HepG2 (cell line): ENCODE data around the gene KIF1B. TPM values are rescaled to one million over a fixed set of nuclear protein-coding genes. Genes with fewer than 3 reads are reported as not detected.
A peak's percentile ranks its signal among the peaks of the same experiment; 100 is the strongest.

Source experiments
- DBP ChIP-seq: sonication (generic); formaldehyde crosslinking; IDR thresholded peaks from 2 replicates; pipeline ENCODE4 v1.4.0; 2020; ENCODE audit warnings: missing genetic modification reagents; ENCODE audit errors: not compliant biosample characterization
- EEA1 ChIP-seq: sonication (generic); formaldehyde crosslinking; IDR thresholded peaks from 2 replicates; pipeline ENCODE4 v1.5.1; 2020; ENCODE audit warnings: mild to moderate bottlenecking, missing genetic modification reagents, borderline replicate concordance
- ELK4 ChIP-seq: sonication (generic); formaldehyde crosslinking; IDR thresholded peaks from 2 replicates; pipeline ENCODE4 v1.9.0; 2021; ENCODE audit warnings: missing genetic modification reagents, borderline replicate concordance
- FLYWCH1 ChIP-seq: sonication (generic); formaldehyde crosslinking; IDR thresholded peaks from 2 replicates; pipeline ENCODE4 v1.8.1; 2023; ENCODE audit warnings: mild to moderate bottlenecking, missing genetic modification reagents
- KLF11 ChIP-seq: IDR thresholded peaks from 2 replicates; pipeline ENCODE4 v1.6.1; 2016; ENCODE audit warnings: missing compliant biosample characterization
- NFATC3 ChIP-seq: sonication (generic); formaldehyde crosslinking; IDR thresholded peaks from 2 replicates; pipeline ENCODE4 v1.5.1; 2020; ENCODE audit warnings: mild to moderate bottlenecking, missing genetic modification reagents
- NFRKB ChIP-seq: fragments of 450-650 bp; IDR thresholded peaks from 2 replicates; pipeline ENCODE4 v1.6.1; 2017
- PRDM10 ChIP-seq: sonication (generic); formaldehyde crosslinking; IDR thresholded peaks from 2 replicates; pipeline ENCODE4 v1.4.0; 2020; ENCODE audit warnings: low read depth, missing genetic modification reagents
- SALL2 ChIP-seq: sonication (generic); formaldehyde crosslinking; IDR thresholded peaks from 2 replicates; pipeline ENCODE4 v1.8.1; 2023; ENCODE audit warnings: mild to moderate bottlenecking, missing genetic modification reagents, inconsistent platforms
- SKIL ChIP-seq: sonication (generic); formaldehyde crosslinking; IDR thresholded peaks from 2 replicates; pipeline ENCODE4 v1.8.0; 2022; ENCODE audit warnings: missing genetic modification reagents, mild to moderate bottlenecking, moderate library complexity, borderline replicate concordance
- SRSF1 ChIP-seq: fragments of 200-400 bp; formaldehyde crosslinking; optimal IDR thresholded peaks from 2 replicates; pipeline ENCODE3; 2017; ENCODE audit warnings: mild to moderate bottlenecking, low read depth, low read length, moderate library complexity
- ZFP36L2 ChIP-seq: sonication (generic); formaldehyde crosslinking; IDR thresholded peaks from 2 replicates; pipeline ENCODE4 v1.4.0; 2020; ENCODE audit warnings: missing genetic modification reagents
- ZNF225 ChIP-seq: sonication (generic); formaldehyde crosslinking; IDR thresholded peaks from 2 replicates; pipeline ENCODE4 v1.4.0; 2020; ENCODE audit warnings: mild to moderate bottlenecking, missing genetic modification reagents
- ZNF337 ChIP-seq: sonication (generic); formaldehyde crosslinking; IDR thresholded peaks from 2 replicates; pipeline ENCODE4 v1.5.1; 2020; ENCODE audit warnings: missing genetic modification reagents, low read depth, mild to moderate bottlenecking, borderline replicate concordance
- ZNF503 ChIP-seq: sonication (generic); formaldehyde crosslinking; IDR thresholded peaks from 2 replicates; pipeline ENCODE4 v1.4.0; 2020; ENCODE audit warnings: missing genetic modification reagents
- ZNF547 ChIP-seq: sonication (generic); formaldehyde crosslinking; IDR thresholded peaks from 2 replicates; pipeline ENCODE4 v1.5.1; 2020; ENCODE audit warnings: mild to moderate bottlenecking, missing genetic modification reagents
- ZNF619 ChIP-seq: sonication (generic); formaldehyde crosslinking; IDR thresholded peaks from 2 replicates; pipeline ENCODE4 v1.4.0; 2020; ENCODE audit warnings: mild to moderate bottlenecking, missing genetic modification reagents
- ZSCAN12 ChIP-seq: sonication (generic); formaldehyde crosslinking; IDR thresholded peaks from 2 replicates; pipeline ENCODE4 v1.9.0; 2021; ENCODE audit warnings: mild to moderate bottlenecking, missing genetic modification reagents
- ZSCAN31 ChIP-seq: sonication (generic); formaldehyde crosslinking; IDR thresholded peaks from 2 replicates; pipeline ENCODE4 v1.5.0; 2020; ENCODE audit warnings: low read depth, mild to moderate bottlenecking, missing genetic modification reagents
- polyA plus RNA-seq, 8 experiments: library from polyadenylated mRNA; depleted of rRNA in 3 of 8; stranded (reverse) in 7 of 8; unstranded in 1 of 8; fragments of >200 nt; fragmentation: Illumina TruSeq in 4 of 8; extraction: Trizol in 4 of 8; gene quantifications; 2 replicates each; pipeline versions ENCODE4 v1.2.1 to v1.2.3, GENCODE V29; 2011 to 2016; ENCODE audit warnings: low read depth in 4 of 8, missing spikeins in 1 of 8, mixed read lengths in 1 of 8; ENCODE audit not compliant: insufficient read depth in 1 of 8
- total RNA-seq, 5 experiments: library from RNA; depleted of rRNA; stranded (reverse); fragments of >200 nt; fragmentation: Illumina TruSeq; extraction: Trizol; gene quantifications; 2 replicates each; pipeline ENCODE4 v1.2.3, GENCODE V29; 2016; ENCODE audit warnings: low read depth in 1 of 5

Gene KIF1B
- total and polyA plus RNA-seq, 2 of the 13 experiments (the other 11 are each of a cell fraction or from before 2014, with no cell fraction given) = 26.7 to 32.5 TPM

- TF ChIP-seq PRDM10 (CRISPR knock-in tag) (no peak), ZNF619 (CRISPR knock-in tag) (peak; percentile 70), ZFP36L2 (CRISPR knock-in tag) (no peak), ZNF225 (CRISPR knock-in tag) (peak; percentile 91), ZSCAN12 (no peak; the same call in 1 of the 2 replicates), SKIL (CRISPR knock-in tag) (peak; percentile 71; the same call in 1 of the 2 replicates), ZNF337 (CRISPR knock-in tag) (peak; percentile 75; the same call in 1 of the 2 replicates), NFRKB (no peak), ZSCAN31 (CRISPR knock-in tag) (peak; percentile 74; the same call in 1 of the 2 replicates), SRSF1 (no peak), ELK4 (CRISPR knock-in tag) (no peak), ZNF503 (CRISPR knock-in tag) (no peak; the same call in 1 of the 2 replicates), KLF11 (CRISPR knock-in tag) (no peak; the same call in 1 of the 2 replicates), DBP (CRISPR knock-in tag) (peak; percentile 60), EEA1 (CRISPR knock-in tag) (no peak; the same call in 1 of the 2 replicates), NFATC3 (CRISPR knock-in tag) (peak; percentile 80; the same call in 1 of the 2 replicates), FLYWCH1 (CRISPR knock-in tag) (peak; percentile 63; the same call in 1 of the 2 replicates), ZNF547 (CRISPR knock-in tag) (peak; percentile 98), SALL2 (CRISPR knock-in tag) (peak; percentile 75)
Measured at GRCh38 chr1:10430216-10431069, 220.1 kb downstream of the KIF1B start, which contains the start of gene CENPS (continued).
